Measurements from ENCODE around the gene EPN2. TPM values are rescaled to one million over a fixed set of nuclear protein-coding genes. Genes with fewer than 3 reads are reported as not detected.

EPN2 gene
- total RNA-seq, 1 experiment from 2014 or later: 73.1 TPM

DNA sequence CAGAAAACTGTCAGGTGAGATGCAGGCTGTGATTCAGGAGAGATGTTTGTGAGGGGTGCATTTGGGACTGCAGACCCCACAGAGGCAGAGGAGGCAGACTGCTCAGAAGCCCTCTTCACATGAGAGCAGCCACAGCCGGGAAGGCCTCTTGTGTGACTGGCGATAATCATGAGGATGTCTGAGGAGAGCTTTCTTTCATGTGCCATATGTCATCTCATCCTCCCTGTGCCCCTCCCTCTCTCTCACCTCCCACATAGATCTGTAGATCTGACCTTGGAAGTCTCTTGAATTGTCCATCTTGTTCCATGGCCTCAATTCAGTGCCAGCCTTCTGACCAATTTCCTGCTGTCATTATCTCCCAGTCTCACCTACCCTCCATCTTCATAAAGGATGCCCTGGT is 50.5 kb downstream of the EPN2 start:
- RAD21 ChIA-PET (ENCODE audit: low non-redundant PET in 1 of 2, low total read pairs in 2 of 2, uncharacterized antibody in 2 of 2, unreplicated experiment in 2 of 2): no interaction called here
- Histone ChIP-seq H3K4me3 (replicated peaks in 1 of 2; ENCODE audit: low read depth in 1 of 2, low read length in 2 of 2) (no peak overlapping the region), H3K9ac (ENCODE audit: low read length) (no peak overlapping the region), H3K27ac (ENCODE audit: low read depth, low read length) (no peak overlapping the region), H3K4me2 (ENCODE audit: low read length) (no peak overlapping the region), H3K4me1 (ENCODE audit: control insufficient read depth in 1 of 2, insufficient read depth in 2 of 2, low read length in 2 of 2) (peaks cover 0 to 5% of the 10 kb centered on the region in 2 experiments; a peak in 2 of 4 replicates), H3K79me2 (ENCODE audit: insufficient read depth, low read length) (peaks cover 49% of the 10 kb centered on the region), H2AFZ (ENCODE audit: low read depth, low read length, poor library complexity, severe bottlenecking) (no peak overlapping the region), H3K36me3 (ENCODE audit: control insufficient read depth in 1 of 2, insufficient read depth in 2 of 2, low read length in 2 of 2) (peaks cover 5 to 17% of the 10 kb centered on the region in 2 experiments; a peak in 3 of 4 replicates), H3K9me2 (ENCODE audit: insufficient read depth) (no peaks in the 10 kb centered on the region), H4K20me1 (ENCODE audit: insufficient read depth) (no peaks in the 10 kb centered on the region; the same call in 1 of the 2 replicates), H3K27me3 (ENCODE audit: insufficient read depth, low read length) (no peaks in the 10 kb centered on the region), H3K9me3 (ENCODE audit: control insufficient read depth in 1 of 2, insufficient read depth in 1 of 2, low read depth in 1 of 2, low read length in 2 of 2) (no peaks in the 10 kb centered on the region)
- no TSS peak for BruUV-seq (replicated peaks)
- CTCF ChIA-PET: no interaction called here
- no peak for DNase-seq (ENCODE audit: low read depth, low spot score)
- POLR2A ChIA-PET: no interaction called here
- no peak for ATAC-seq
- no peak for TF ChIP-seq CBX3 (IDR thresholded peaks at IDR 0.05; ENCODE audit: low read depth)
- no peak for TF ChIP-seq ZNF274 (IDR thresholded peaks at IDR 0.05; ENCODE audit: low read depth, low read length)
- TF ChIP-seq CEBPB (IDR thresholded peaks at IDR 0.05; ENCODE audit: low read depth): no peak
- TF ChIP-seq EZH2 (IDR thresholded peaks at IDR 0.05): no peak
- intact Hi-C loops (cut with micrococcal nuclease): no loop called here

DNA sequence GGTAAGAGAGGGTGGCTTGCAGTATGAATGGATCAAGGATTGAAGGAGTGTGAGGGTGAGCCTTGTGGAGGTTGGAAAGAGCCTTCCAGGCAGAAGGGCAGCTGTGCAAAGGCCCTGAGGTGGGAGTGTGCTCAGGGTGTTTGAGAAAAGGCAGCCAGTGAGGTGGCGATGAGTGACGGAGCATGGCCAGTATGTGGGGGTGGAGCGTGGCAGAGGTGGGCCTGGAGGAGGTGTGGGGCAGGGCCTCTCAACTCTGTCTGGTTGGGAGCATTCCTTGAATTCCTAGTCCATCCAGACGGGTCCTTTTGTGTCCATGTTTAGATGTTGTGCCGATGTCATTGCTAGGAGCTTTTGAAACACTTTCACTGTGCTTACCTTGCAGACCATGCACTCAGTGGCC is 51.3 kb downstream of the EPN2 start:
- no TSS peak for BruUV-seq (replicated peaks)
- ATAC-seq: no peak; the same call in 1 of the 2 replicates
- Histone ChIP-seq H3K9ac (ENCODE audit: low read length) (no peak overlapping the region), H2AFZ (ENCODE audit: low read depth, low read length, poor library complexity, severe bottlenecking) (no peak overlapping the region), H3K79me2 (ENCODE audit: insufficient read depth, low read length) (peaks cover 51% of the 10 kb centered on the region), H3K9me3 (ENCODE audit: control insufficient read depth in 1 of 2, insufficient read depth in 1 of 2, low read depth in 1 of 2, low read length in 2 of 2) (no peaks in the 10 kb centered on the region), H3K27me3 (ENCODE audit: insufficient read depth, low read length) (no peaks in the 10 kb centered on the region), H3K4me3 (replicated peaks in 1 of 2; ENCODE audit: low read depth in 1 of 2, low read length in 2 of 2) (no peak overlapping the region), H4K20me1 (ENCODE audit: insufficient read depth) (no peaks in the 10 kb centered on the region; the same call in 1 of the 2 replicates), H3K4me2 (ENCODE audit: low read length) (no peak overlapping the region), H3K27ac (ENCODE audit: low read depth, low read length) (no peak overlapping the region), H3K36me3 (ENCODE audit: control insufficient read depth in 1 of 2, insufficient read depth in 2 of 2, low read length in 2 of 2) (peaks cover 5 to 9% of the 10 kb centered on the region in 2 experiments; a peak in 2 of 4 replicates), H3K4me1 (ENCODE audit: control insufficient read depth in 1 of 2, insufficient read depth in 2 of 2, low read length in 2 of 2) (peaks cover 0 to 5% of the 10 kb centered on the region in 2 experiments; a peak in 2 of 4 replicates), H3K9me2 (ENCODE audit: insufficient read depth) (no peaks in the 10 kb centered on the region)
- DNase-seq (ENCODE audit: low read depth, low spot score): no peak
- TF ChIP-seq POLR2A (IDR thresholded peaks at IDR 0.05; ENCODE audit: borderline replicate concordance, extremely low read depth, insufficient read depth, insufficient read length) (no peak), CBX3 (IDR thresholded peaks at IDR 0.05; ENCODE audit: low read depth) (no peak), ZFX (IDR thresholded peaks at IDR 0.05) (no peak), FOSL1 (IDR thresholded peaks at IDR 0.05; ENCODE audit: low read depth) (no peak)
- TF ChIP-seq, protein P1, sequence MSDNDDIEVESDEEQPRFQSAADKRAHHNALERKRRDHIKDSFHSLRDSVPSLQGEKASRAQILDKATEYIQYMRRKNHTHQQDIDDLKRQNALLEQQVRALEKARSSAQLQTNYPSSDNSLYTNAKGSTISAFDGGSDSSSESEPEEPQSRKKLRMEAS (IDR thresholded peaks at IDR 0.05): no peak
- TF ChIP-seq, protein P2, sequence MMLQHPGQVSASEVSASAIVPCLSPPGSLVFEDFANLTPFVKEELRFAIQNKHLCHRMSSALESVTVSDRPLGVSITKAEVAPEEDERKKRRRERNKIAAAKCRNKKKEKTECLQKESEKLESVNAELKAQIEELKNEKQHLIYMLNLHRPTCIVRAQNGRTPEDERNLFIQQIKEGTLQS (IDR thresholded peaks at IDR 0.05): no peak
- POLR2A ChIA-PET: no interaction called here
- CTCF ChIA-PET: no interaction called here
- RAD21 ChIA-PET (ENCODE audit: low non-redundant PET in 1 of 2, low total read pairs in 2 of 2, uncharacterized antibody in 2 of 2, unreplicated experiment in 2 of 2): no interaction called here
- intact Hi-C loops (cut with micrococcal nuclease): no loop called here
